HG02588 (cell line): ENCODE results near the gene ZMIZ2.
"Not testable (repeated sequence)": the region's sequence is repeated elsewhere in the genome, so short reads cannot be mapped to it uniquely, and the experiment has no call there.

ENCODE experiments used
- ATAC-seq: cut with Tn5 transposase; IDR thresholded peaks from one replicate; pipeline ENCODE4 v1.9.1; 2021; ENCODE audit warnings: mild to moderate bottlenecking, moderate library complexity; ENCODE audit not compliant: unreplicated experiment

ZMIZ2 gene, protein sequence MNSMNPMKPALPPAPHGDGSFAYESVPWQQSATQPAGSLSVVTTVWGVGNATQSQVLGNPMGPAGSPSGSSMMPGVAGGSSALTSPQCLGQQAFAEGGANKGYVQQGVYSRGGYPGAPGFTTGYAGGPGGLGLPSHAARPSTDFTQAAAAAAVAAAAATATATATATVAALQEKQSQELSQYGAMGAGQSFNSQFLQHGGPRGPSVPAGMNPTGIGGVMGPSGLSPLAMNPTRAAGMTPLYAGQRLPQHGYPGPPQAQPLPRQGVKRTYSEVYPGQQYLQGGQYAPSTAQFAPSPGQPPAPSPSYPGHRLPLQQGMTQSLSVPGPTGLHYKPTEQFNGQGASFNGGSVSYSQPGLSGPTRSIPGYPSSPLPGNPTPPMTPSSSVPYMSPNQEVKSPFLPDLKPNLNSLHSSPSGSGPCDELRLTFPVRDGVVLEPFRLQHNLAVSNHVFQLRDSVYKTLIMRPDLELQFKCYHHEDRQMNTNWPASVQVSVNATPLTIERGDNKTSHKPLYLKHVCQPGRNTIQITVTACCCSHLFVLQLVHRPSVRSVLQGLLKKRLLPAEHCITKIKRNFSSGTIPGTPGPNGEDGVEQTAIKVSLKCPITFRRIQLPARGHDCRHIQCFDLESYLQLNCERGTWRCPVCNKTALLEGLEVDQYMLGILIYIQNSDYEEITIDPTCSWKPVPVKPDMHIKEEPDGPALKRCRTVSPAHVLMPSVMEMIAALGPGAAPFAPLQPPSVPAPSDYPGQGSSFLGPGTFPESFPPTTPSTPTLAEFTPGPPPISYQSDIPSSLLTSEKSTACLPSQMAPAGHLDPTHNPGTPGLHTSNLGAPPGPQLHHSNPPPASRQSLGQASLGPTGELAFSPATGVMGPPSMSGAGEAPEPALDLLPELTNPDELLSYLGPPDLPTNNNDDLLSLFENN

DNA sequence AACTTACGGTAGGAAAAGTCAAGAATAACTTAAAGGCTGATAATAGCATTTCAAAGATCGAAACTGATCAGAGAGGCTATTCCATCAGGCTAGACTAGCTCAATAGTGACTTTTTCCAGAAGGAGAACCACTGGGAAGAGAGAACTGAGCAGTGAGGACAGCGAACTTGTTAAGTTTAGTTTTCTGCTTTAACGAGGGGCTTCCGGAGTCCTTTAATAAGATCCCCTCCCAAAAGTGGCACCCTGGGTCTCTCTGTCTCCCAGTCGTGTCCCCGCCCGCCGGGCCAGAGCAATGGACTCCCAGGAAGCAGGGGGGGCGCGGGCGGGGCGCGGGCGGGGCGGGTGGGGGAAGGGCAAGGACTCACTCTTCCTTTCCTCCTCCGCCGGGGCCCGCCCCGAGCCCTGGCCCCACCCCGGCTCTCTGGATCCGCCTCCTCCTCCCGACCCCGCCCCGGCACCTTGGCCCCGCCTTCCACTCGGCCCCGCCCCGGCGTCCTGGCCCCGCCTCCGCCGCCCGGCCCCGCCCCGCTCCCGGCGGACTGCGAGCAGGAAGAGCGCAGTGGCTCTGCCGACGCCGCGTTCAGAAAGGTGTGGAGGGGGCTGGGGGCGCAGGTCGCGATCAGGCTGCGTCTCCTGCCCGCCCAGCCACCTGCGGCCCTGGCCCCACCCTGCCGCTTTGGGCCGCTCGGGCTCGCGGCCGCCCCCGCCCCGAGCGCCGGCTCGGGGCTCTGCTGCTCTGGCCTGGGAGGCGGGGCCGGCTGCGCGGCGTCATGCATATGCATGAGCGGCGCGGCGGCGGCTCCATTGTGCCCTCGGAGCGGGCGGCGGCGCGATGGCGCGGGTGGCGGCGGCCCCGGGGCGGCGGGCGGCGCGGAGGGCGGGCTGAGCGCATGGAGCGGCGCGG lies at the start of gene ZMIZ2:
Gene ZMIZ2 (plus strand): TSS at position 803 of the 903 bp plus-strand sequence. CDS start 7,403 bp downstream, outside the sequence.
- peak; percentile 63 for ATAC-seq

- ATAC-seq, result not testable (repeated sequence)
Measured at GRCh38 chr7:44699598-44699997, 49.0 kb upstream of the ZMIZ2 start.

DNA sequence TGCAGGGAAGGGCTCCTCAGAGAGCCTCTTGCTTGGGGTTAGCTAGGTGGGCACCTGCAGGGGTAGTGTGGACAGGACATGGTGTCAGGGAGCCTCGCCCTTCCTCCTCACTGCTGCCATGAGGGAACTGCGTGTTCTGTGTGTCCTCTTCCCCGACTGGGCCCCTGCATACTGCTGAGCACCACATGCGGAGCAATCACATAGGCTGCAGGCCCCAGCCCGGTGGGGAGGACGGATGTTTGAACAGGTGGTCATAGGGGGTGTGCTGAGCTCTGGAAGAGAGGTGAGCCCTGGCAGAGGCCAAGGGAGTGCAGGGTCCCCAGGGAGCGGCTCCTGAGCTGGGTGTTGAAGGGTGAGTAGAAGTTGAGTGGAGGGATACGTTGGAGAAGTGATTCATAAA lies 48.3 kb upstream of the ZMIZ2 start:
- no peak for ATAC-seq

GRCh38 chr7:44703391-44703790 lies 45.3 kb upstream of the ZMIZ2 start:
- ATAC-seq, result not testable (repeated sequence)

- ATAC-seq, result no peak
Measured at GRCh38 chr7:44703921-44704320, 44.7 kb upstream of the ZMIZ2 start.

GRCh38 chr7:44705434-44705833 lies 43.2 kb upstream of the ZMIZ2 start:
- no peak for ATAC-seq

DNA sequence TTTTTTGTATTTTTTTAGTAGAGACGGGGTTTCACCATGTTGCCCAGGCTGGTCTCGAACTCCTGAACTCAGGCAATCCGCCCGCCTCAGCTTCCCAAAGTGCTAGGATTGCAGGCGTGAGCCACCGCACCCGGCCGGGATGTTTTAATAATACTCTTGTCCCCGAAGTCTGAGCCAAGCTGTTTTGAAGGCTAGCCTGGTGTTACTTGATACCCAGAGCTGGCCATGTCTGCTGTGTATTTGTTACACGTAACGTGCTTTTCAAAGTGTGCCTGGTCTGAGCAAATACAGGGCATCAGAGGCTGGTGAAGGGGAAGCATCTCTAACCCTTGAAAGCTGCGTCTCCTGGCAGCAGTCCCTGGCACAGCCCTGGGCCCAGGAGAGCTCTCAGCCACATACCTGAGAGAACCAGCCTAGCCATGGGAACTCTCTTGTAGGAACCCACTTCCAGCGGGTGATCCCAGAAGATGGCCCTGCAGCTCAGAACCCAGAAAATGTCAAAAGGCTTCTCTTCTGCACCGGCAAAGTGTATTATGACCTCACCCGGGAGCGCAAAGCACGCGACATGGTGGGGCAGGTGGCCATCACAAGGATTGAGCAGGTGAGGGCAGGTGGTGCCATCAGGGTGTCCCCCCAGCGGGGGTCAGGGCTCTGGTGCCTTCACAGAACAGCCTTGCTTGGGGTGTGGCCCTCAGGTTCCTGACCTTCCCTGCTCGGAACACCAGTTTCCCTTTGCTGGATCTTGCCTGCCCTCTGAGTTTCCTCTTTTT lies 41.7 kb upstream of the ZMIZ2 start:
- ATAC-seq, result no peak

- no peak for ATAC-seq
Measured at GRCh38 chr7:44707558-44708230, 41.0 kb upstream of the ZMIZ2 start.

GRCh38 chr7:44709011-44709915 lies 39.4 kb upstream of the ZMIZ2 start:
- ATAC-seq, result no peak

- ATAC-seq, result no peak
Measured at GRCh38 chr7:44709945-44710596, 38.6 kb upstream of the ZMIZ2 start.

DNA sequence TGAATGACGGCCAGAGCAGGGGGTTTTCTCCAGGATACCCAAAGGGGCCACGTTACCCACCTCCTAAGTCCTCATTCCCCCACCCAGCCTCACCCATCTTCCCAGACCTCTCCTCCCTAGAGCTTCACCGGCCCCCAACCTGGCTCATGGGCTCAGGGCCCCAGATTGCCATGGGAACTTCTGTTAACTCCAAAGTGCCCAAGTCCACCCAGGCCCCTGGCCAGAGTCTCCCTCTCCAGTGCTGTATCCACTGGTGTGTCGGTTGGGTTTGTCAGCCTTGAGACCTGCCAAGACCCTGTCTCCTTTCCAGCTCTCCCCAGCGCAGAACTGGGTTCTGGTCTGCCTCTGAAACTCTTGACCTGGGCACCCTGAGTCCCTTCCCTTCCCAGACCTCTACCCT lies 37.1 kb upstream of the ZMIZ2 start:
- no peak for ATAC-seq

DNA sequence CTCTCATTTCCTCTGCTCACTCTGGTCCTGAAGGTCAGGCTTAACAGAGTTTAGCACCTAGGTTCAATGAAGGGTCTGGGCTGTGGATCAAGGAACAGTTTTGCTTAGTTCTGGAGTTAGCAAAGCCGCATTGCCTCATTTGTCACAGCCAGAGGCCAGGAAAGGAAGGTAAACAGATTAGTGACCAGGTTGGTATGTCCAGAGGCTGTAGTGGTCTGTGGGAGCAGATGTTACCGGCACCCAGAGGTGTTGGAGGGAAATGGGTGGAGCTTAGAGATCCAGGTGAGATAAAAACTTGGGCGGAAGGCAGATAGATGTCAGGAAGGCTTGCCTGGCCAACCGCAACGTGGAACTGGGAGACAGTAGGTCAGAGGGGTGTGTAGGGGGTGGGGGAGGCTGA lies 36.6 kb upstream of the ZMIZ2 start:
- ATAC-seq, result no peak

- no peak for ATAC-seq
Measured at GRCh38 chr7:44713141-44713540, 35.5 kb upstream of the ZMIZ2 start.

DNA sequence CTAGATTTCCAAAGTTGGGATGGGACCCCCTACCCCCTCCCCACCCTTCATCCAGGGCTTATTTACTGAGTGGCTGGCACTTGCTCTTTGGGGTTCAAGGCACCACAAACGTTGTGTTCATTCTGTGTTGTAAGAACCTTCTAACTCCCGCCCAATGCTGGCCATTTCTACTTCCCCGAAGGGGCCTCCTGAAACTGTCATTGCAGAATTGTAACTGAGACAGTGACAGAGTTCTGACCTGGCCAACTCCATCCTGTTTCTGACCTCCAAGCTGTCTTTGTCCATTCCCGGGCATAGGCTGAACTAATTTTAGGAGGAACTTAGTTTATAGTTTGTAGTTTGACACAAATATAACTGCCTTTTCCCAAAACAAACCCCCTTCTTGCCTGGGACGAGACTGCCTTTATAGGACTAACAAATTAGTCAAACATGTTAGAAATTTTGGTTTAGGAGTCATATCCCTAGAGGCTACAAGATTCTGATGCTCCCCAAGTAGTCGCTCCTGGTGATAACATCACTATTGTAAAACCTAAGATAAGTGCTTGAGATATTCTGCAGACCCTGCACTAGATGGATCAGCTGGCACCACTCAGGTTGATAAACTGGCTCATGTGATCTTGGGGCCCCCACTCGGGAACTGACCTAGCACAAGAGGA lies 34.8 kb upstream of the ZMIZ2 start:
- ATAC-seq, result no peak

GRCh38 chr7:44716205-44716604 lies 32.4 kb upstream of the ZMIZ2 start:
- ATAC-seq, result no peak

DNA sequence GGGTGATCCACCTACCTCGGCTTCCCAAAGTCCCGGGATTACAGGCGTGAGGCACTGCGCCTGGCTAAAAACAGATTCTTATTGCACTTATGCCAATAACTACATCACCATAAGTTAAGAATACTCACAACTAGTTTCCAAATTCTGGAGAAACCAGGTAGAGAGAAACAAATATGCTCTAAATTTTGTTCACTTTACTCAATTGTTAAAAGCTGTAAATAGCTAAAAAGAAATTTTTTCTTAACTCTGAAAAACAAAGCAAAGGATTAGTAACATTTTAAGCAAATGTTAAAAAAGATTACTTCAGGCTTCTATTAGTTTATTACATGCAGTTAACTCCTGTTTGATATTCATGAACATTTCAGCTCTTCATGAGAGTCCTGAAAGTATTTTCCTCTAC lies 28.3 kb upstream of the ZMIZ2 start:
- ATAC-seq, result no peak

- no peak for ATAC-seq
Measured at GRCh38 chr7:44724276-44724675, 24.4 kb upstream of the ZMIZ2 start.
